ENCODE measurements around the gene PRAC2. TPM values are rescaled to one million over a fixed set of nuclear protein-coding genes. Genes with fewer than 3 reads are reported as not detected.

Gene PRAC2
- total and polyA plus RNA-seq, 2 donors (not counting 1 experiment from before 2014, with no cell fraction given): not detected

DNA sequence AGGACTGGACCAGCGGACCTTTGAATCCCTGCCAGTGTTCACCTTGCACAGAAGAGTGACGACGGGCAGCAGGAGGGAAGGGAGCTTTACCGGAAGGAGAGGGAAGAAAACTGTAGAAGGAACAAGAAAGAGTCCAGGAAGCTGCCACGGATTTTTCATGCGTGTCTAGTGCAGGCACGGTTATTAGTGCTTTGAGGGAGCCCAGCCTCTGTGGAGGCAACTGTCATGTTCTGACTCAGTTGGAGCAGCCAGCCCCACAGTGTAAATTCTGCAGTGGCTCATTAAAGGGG is 12.0 kb downstream of the PRAC2 start:
- H3K27me3 ChIP-seq (ENCODE audit: control insufficient read depth, insufficient read depth, low read length): peaks cover 84% of the 10 kb centered on the region
- no peak overlapping the region for H3K4me3 ChIP-seq (replicated peaks in 1 of 4; ENCODE audit: control extremely low read depth in 1 of 4, insufficient read depth in 1 of 4, low read depth in 3 of 4, low read length in 4 of 4)
- H3K4me1 ChIP-seq (ENCODE audit: control insufficient read depth, extremely low read depth, insufficient read depth, low read length): no peaks in the 10 kb centered on the region
- no peak for DNase-seq (ENCODE audit: low read depth in 2 of 2)
- no peaks in the 10 kb centered on the region for H3K36me3 ChIP-seq (ENCODE audit: control insufficient read depth, insufficient read depth, low read length)
- TF ChIP-seq CTCF (conservative IDR thresholded peaks at IDR 0.05 in 1 of 2, IDR thresholded peaks at IDR 0.05 in 1 of 2; ENCODE audit: low read depth in 1 of 2, low read length in 2 of 2) (no peak), EZH2 (IDR thresholded peaks at IDR 0.05; ENCODE audit: low read length, missing control alignments) (no peak)
- no peak overlapping the region for H2AFZ ChIP-seq (ENCODE audit: low read length)
- H3K9ac ChIP-seq (ENCODE audit: insufficient read depth, low read length): no peak overlapping the region
- no peak overlapping the region for H3K4me2 ChIP-seq (ENCODE audit: extremely low read depth, insufficient read depth, low read length)
- no peak overlapping the region for H3K27ac ChIP-seq (ENCODE audit: insufficient read depth, low read length)
- no peaks in the 10 kb centered on the region for H3K79me2 ChIP-seq (ENCODE audit: control insufficient read depth, insufficient read depth, low read length)
- H3K9me3 ChIP-seq (ENCODE audit: control insufficient read depth, insufficient read depth, low read depth, low read length): no peaks in the 10 kb centered on the region
- H4K20me1 ChIP-seq (ENCODE audit: control insufficient read depth, extremely low read depth, insufficient read depth, low read length): no peaks in the 10 kb centered on the region

- Histone ChIP-seq H3K36me3 (ENCODE audit: control insufficient read depth, insufficient read depth, low read length) (no peaks in the 10 kb centered on the region), H3K4me1 (ENCODE audit: control insufficient read depth, extremely low read depth, insufficient read depth, low read length) (no peaks in the 10 kb centered on the region), H3K27ac (ENCODE audit: insufficient read depth, low read length) (no peak overlapping the region), H2AFZ (ENCODE audit: low read length) (no peak overlapping the region), H3K4me2 (ENCODE audit: extremely low read depth, insufficient read depth, low read length) (no peak overlapping the region), H4K20me1 (ENCODE audit: control insufficient read depth, extremely low read depth, insufficient read depth, low read length) (no peaks in the 10 kb centered on the region), H3K4me3 (replicated peaks in 1 of 4; ENCODE audit: control extremely low read depth in 1 of 4, insufficient read depth in 1 of 4, low read depth in 3 of 4, low read length in 4 of 4) (no peak overlapping the region), H3K27me3 (ENCODE audit: control insufficient read depth, insufficient read depth, low read length) (peaks cover 82% of the 10 kb centered on the region), H3K79me2 (ENCODE audit: control insufficient read depth, insufficient read depth, low read length) (no peaks in the 10 kb centered on the region), H3K9ac (ENCODE audit: insufficient read depth, low read length) (no peak overlapping the region), H3K9me3 (ENCODE audit: control insufficient read depth, insufficient read depth, low read depth, low read length) (no peaks in the 10 kb centered on the region)
- no peak for DNase-seq (ENCODE audit: low read depth in 2 of 2)
- TF ChIP-seq EZH2 (IDR thresholded peaks at IDR 0.05; ENCODE audit: low read length, missing control alignments): no peak
- TF ChIP-seq CTCF (conservative IDR thresholded peaks at IDR 0.05 in 1 of 2, IDR thresholded peaks at IDR 0.05 in 1 of 2; ENCODE audit: low read depth in 1 of 2, low read length in 2 of 2): no peak
These were observed 14.5 kb downstream of the PRAC2 start for GRCh38 chr17:48737330-48738043.

DNA sequence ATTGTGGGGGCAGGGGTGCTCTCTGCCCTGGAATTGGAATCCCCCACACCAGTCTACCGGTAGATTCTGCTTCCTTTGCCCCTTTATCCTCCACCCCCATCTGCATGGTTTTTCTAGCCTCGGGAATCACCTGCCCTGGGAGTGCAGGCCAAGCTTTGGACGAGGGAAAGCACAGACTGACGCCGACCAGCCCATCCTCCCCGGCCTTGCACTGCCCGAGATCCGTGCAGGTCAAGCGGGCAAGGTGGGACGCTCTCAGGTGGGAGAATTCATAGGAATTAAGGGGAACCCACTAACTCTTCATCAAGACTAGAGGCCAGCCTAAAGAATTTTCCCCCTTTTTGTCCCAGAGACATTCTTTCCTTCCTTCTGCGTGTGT is 15.4 kb downstream of the PRAC2 start:
- DNase-seq (ENCODE audit: low read depth in 2 of 2): no peak
- Histone ChIP-seq H3K27me3 (ENCODE audit: control insufficient read depth, insufficient read depth, low read length) (peaks cover 80% of the 10 kb centered on the region), H3K79me2 (ENCODE audit: control insufficient read depth, insufficient read depth, low read length) (no peaks in the 10 kb centered on the region), H3K27ac (ENCODE audit: insufficient read depth, low read length) (no peak overlapping the region), H3K9me3 (ENCODE audit: control insufficient read depth, insufficient read depth, low read depth, low read length) (no peaks in the 10 kb centered on the region), H4K20me1 (ENCODE audit: control insufficient read depth, extremely low read depth, insufficient read depth, low read length) (no peaks in the 10 kb centered on the region), H2AFZ (ENCODE audit: low read length) (no peak overlapping the region), H3K36me3 (ENCODE audit: control insufficient read depth, insufficient read depth, low read length) (no peaks in the 10 kb centered on the region), H3K4me3 (replicated peaks in 1 of 4; ENCODE audit: control extremely low read depth in 1 of 4, insufficient read depth in 1 of 4, low read depth in 3 of 4, low read length in 4 of 4) (no peak overlapping the region), H3K4me2 (ENCODE audit: extremely low read depth, insufficient read depth, low read length) (no peak overlapping the region), H3K4me1 (ENCODE audit: control insufficient read depth, extremely low read depth, insufficient read depth, low read length) (no peaks in the 10 kb centered on the region), H3K9ac (ENCODE audit: insufficient read depth, low read length) (no peak overlapping the region)
- TF ChIP-seq EZH2 (IDR thresholded peaks at IDR 0.05; ENCODE audit: low read length, missing control alignments) (peak; percentile 12), CTCF (conservative IDR thresholded peaks at IDR 0.05 in 1 of 2, IDR thresholded peaks at IDR 0.05 in 1 of 2; ENCODE audit: low read depth in 1 of 2, low read length in 2 of 2) (no peak)

Data from fibroblast of lung (primary cell).